GM21576 (cell line): ENCODE data around the gene NSMCE3.

ENCODE experiments used
- ATAC-seq: cut with Tn5 transposase; IDR thresholded peaks from one replicate; pipeline ENCODE4 v1.9.1; 2021; ENCODE audit warnings: mild to moderate bottlenecking, moderate library complexity; ENCODE audit not compliant: unreplicated experiment

The NSMCE3 gene

DNA sequence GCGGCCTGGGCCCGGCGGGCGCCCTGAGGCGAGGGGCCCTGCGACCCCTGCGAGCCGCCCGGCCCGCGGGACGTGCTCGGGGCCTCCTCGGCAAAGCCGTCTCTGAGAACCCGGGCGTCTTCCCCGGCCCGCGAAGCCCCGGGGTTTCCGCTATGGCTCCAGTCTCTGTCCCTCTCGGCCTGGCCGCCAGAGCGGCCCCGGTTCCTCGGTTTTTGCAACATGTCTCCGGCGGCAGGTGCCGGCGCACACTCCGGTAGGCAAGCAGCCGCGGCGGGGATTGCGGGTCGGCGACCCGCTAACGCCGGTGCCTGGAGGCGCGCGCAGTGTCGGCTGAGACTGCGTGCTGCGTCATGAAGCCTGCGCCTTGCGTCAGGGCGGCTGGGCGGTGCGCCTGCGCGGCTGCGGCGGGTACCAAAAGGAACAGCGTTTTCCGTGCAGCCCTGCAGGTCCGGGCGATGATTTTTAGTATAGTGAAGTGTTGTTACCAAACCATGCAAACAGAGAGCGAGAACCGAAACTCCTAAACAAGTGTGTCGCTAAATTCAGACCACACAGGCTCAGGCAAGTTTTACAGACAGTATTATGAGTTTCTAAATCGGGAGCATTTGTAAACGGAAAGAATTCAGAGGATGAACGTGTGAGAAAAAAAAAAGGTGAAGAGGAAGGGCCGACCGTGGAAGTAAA lies at the start of gene NSMCE3:
NSMCE3 (minus strand) TSS at position 338 of the 684 bp plus-strand sequence; CDS start at position 221, 117 bp downstream.
- peak; percentile 84 for ATAC-seq

- no peak for ATAC-seq
Observed at GRCh38 chr15:29316422-29316821, 46.8 kb upstream of the NSMCE3 start.

GRCh38 chr15:29312387-29312786 lies 42.8 kb upstream of the NSMCE3 start:
- no peak for ATAC-seq

- ATAC-seq, result no peak
Observed at GRCh38 chr15:29311696-29312095, 42.1 kb upstream of the NSMCE3 start.

GRCh38 chr15:29309139-29309538 lies 39.5 kb upstream of the NSMCE3 start:
- ATAC-seq, result peak; percentile 65

DNA sequence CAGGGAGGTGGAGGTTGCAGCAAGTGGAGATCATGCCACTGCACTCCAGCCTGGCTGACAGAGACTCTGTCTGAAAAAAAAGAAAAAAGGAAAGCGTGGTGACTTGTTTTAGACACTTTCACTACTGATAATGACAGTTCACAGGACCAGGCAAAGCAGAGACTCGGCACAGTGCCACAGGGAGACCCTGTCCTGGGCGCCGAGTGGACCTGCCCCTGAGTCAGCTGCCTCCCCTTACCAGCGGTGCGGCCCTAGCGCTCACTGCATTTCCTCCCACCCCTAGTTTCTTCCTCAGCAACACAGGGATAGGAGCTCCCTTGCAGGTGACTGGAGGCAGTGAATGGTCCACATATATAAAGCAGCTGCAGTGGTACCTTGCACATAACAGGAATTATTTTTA lies 38.7 kb upstream of the NSMCE3 start:
- no peak for ATAC-seq

- ATAC-seq, result no peak
Observed at GRCh38 chr15:29305556-29305955, 35.9 kb upstream of the NSMCE3 start.

GRCh38 chr15:29302871-29303270 lies 33.2 kb upstream of the NSMCE3 start:
- ATAC-seq, result no peak

DNA sequence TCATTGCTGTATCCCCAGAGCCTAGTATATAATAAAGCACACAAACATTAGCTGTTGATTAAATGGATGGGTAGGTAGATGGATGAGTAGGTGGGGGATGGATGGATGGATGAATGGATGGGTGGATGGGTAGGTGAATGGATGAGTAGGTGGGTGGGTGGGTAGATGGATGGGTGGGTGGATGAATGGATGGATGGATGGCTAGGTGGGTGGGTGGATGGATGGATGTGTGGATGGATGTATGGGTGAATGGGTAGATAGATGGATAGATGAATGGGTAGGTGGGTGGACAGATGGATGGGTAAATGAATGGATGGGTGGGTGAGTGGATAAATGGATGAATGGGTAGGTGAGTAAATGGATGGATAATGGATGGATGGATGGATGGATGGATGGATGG lies 30.2 kb upstream of the NSMCE3 start:
- no peak for ATAC-seq

- ATAC-seq, result no peak
Observed at GRCh38 chr15:29299331-29299730, 29.7 kb upstream of the NSMCE3 start.

DNA sequence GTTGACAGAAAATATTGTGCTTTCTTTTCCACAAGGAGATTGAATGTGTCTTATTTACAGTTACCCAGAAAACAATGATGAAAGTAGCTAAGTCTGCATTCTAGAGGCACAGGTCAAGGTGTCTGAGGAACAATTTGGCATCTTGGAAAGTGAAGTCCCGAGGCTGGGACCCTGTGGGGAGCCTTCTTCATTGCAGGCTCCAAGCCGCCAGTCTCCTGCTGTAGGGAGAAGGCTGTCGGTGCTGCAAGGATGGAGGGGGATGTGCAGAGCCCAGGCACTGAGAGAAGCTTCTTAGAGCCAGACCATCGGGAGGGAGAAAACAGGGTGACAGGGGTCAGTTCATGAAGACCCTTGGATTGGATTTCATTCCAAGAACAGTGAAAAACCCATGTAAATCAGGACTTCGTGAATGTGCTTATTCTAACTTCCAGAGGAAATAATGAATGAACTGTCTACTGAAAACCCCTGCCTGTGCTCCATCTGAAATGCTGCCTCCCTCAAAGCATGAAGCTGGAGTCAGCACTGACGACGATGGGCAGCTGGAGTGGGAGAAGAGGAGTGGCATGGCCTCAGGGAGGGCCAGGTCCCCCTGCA lies 25.2 kb upstream of the NSMCE3 start:
- ATAC-seq, result no peak

- no peak for ATAC-seq
Observed at GRCh38 chr15:29291067-29291845, 21.6 kb upstream of the NSMCE3 start.

DNA sequence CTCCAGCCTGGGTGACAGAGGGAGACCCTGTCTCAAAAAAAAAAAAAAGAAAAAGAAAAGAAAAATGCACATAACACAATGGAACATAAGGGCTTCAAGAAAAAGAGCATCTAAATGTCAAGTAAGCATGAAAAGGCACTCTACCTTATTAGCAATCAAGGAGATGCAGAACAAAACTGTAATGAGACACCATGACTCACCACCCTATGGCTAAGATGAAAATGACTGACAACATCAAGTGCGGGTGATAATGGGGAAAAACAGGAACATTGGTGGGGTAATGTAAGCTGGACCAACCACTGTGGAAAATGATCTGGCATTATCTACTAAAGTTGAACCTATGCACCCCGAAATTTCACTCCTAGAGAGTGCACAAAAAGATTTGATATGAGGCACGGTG lies 19.6 kb upstream of the NSMCE3 start:
- no peak for ATAC-seq

GRCh38 chr15:29285386-29285785 lies 15.8 kb upstream of the NSMCE3 start:
- ATAC-seq, result no peak

DNA sequence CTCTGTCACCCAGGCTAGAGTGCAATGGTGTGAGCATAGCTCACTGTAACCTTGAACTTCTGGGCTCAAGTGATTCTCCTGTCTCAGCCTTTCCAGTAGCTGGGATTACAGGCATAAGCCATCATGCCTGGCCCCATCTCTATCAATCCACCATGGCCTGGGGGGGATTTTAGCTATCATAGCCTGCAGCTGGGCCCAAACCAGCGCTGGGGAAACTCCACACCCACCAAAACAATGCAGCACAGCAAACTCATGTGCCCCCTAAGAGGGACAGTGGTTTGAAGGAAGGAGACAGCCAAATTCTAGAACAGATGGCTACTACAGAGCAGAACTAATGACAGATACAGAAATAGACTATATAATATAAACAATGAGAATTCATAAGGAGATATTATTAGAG lies 13.8 kb upstream of the NSMCE3 start:
- no peak for ATAC-seq

GRCh38 chr15:29280514-29280913 lies 10.9 kb upstream of the NSMCE3 start:
- ATAC-seq, result no peak

- ATAC-seq, result no peak
Observed at GRCh38 chr15:29278436-29279105, 8.9 kb upstream of the NSMCE3 start.

DNA sequence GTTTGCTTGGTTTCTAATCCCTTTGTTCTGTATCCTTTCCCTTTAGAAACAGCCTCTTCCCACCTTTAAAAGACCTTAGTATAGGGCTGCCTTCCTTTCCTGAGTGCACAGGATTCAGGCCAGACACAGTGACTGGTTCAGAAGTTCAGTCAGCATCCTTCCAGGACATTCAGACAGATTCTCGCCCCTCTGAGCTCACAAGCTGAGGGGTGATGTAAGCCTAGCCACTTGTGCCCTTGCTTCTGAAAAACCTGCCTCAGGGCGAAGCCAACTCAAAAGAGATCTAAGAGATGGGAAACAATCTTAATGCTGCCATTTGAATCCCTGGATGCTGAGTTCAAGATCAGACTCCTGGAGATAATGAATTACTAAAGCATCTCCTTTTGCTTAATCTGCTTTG lies 6.7 kb upstream of the NSMCE3 start:
- no peak for ATAC-seq

DNA sequence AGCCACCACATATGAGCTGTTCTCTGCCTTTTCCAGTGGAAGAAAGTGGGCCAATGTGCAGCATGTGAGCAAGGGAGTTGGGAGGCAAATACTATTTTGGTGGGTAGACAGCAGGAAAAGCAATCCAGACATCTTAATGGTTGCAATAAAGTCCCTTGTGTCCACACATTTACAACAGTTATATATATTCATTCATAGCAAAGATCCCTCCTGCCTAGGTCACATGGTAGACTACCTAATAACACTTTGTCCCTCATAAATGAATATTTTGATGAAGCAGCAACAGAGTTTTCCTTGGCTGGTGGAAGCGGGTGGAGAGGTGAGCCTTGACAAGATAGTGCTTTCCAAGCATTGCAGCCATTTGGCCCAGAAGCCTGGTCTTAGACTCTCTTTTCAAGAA lies 6.2 kb upstream of the NSMCE3 start:
- ATAC-seq, result no peak

DNA sequence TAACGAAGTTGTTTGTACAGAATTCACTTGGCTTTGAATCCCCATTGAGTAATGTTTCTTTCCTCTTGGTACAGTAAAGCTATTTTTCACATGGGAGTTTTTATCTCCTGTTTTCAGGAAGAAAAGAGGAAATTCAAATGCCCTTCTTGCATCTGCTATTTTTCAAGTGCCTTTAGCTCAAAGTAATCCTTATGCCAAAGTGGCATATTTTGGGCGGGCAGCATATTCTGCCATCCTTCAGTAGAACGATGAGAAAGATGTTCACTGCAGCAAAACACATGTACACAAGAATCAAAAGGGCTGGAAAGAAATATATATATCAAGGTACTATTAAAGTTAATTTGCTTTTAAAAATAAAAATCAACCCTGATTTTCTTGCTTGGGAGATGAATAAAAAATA lies 5.3 kb upstream of the NSMCE3 start:
- no peak for ATAC-seq

GRCh38 chr15:29272219-29272618 lies 2.6 kb upstream of the NSMCE3 start:
- no peak for ATAC-seq

DNA sequence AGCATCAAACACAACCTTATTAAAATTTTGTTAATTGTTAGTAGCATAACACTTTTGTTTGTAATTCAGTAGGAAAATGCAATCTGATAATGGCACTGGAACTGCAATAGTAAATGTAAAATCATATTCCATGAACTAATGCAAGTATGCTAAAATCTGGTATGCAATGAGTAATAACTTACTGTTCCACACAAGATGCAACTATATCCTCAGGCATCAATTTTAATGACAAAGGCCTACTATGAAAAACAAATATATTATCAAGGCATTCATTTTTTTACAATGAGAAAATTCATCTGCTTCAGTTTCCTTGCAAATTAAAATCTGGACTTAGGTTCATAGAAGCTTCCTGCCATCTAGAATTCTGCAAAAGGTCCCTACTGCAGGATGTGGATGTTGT lies 1.4 kb upstream of the NSMCE3 start:
- no peak for ATAC-seq
